ENCODE measurements around the gene NEMP2. TPM values are rescaled to one million over a fixed set of nuclear protein-coding genes. Genes with fewer than 3 reads are reported as not detected.

Gene NEMP2
- total RNA-seq, 1 donor from 2014 or later, result 7.2 TPM

DNA sequence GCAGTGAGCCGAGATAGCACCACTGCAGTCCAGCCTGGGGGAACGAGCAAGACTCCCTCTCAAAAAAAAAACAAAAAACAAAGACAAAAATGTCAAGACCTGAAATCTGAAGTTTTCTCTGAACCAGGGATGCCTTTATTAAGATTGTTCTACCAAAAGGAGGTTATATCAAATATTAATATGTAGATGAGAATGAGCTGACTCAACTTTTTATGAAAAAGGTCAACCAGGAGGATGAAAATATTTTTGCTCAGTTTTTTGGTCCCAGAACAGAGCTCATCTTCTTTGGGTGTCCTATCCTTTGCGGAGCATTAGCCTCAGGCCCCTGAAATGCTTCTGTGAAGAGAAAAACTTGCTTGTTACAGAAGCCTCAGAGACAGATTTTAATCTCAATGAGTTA lies 44.0 kb downstream of the NEMP2 start:
- no peak overlapping the region for H3K27ac Mint-ChIP-seq
- no peaks in the 10 kb centered on the region for H3K27me3 Mint-ChIP-seq
- DNase-seq (ENCODE audit: extremely low spot score, unreplicated experiment), result no peak
- TF ChIP-seq, protein P1, sequence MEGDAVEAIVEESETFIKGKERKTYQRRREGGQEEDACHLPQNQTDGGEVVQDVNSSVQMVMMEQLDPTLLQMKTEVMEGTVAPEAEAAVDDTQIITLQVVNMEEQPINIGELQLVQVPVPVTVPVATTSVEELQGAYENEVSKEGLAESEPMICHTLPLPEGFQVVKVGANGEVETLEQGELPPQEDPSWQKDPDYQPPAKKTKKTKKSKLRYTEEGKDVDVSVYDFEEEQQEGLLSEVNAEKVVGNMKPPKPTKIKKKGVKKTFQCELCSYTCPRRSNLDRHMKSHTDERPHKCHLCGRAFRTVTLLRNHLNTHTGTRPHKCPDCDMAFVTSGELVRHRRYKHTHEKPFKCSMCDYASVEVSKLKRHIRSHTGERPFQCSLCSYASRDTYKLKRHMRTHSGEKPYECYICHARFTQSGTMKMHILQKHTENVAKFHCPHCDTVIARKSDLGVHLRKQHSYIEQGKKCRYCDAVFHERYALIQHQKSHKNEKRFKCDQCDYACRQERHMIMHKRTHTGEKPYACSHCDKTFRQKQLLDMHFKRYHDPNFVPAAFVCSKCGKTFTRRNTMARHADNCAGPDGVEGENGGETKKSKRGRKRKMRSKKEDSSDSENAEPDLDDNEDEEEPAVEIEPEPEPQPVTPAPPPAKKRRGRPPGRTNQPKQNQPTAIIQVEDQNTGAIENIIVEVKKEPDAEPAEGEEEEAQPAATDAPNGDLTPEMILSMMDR (conservative IDR thresholded peaks at IDR 0.05), result no peak
- peaks cover 46% of the 10 kb centered on the region for H3K36me3 Mint-ChIP-seq
- H3K9me3 Mint-ChIP-seq, result peaks cover 32% of the 10 kb centered on the region
- H3K4me1 Mint-ChIP-seq (ENCODE audit: unreplicated experiment), result peaks cover 14% of the 10 kb centered on the region
- H3K4me3 Mint-ChIP-seq, result no peak overlapping the region

DNA sequence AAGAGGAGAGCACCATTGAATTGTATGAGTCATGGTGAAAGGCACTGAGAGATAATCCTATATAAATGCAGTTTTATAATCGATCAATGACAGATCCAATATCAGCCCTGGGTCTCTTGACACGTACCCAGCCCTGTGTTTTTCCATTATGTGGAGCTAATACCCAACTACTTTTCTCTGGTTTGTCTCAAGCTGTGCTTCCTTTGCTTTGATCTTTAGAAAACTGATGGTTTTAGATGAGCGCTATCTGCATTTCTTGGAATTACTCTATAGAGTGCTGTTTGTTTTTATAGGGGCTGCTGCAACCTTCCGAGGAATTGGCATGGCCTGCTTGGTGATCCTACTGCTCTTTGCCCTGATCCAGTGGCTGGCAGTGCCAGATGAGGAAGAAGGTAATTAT lies 45.0 kb downstream of the NEMP2 start:
- Mint-ChIP-seq H3K4me1 (ENCODE audit: unreplicated experiment) (peaks cover 14% of the 10 kb centered on the region), H3K27ac (no peak overlapping the region), H3K4me3 (no peak overlapping the region), H3K36me3 (peaks cover 46% of the 10 kb centered on the region), H3K27me3 (no peaks in the 10 kb centered on the region), H3K9me3 (peaks cover 32% of the 10 kb centered on the region)
- TF ChIP-seq, protein P1 (conservative IDR thresholded peaks at IDR 0.05), result no peak
- DNase-seq (ENCODE audit: extremely low spot score, unreplicated experiment), result no peak

- Mint-ChIP-seq H3K4me3 (no peak overlapping the region), H3K9me3 (peaks cover 27% of the 10 kb centered on the region), H3K36me3 (peaks cover 41% of the 10 kb centered on the region), H3K4me1 (ENCODE audit: unreplicated experiment) (peaks cover 14% of the 10 kb centered on the region), H3K27ac (no peak overlapping the region), H3K27me3 (no peaks in the 10 kb centered on the region)
- DNase-seq (ENCODE audit: extremely low spot score, unreplicated experiment), result no peak
- TF ChIP-seq, protein P1 (conservative IDR thresholded peaks at IDR 0.05), result no peak
Measured at GRCh38 chr2:190488516-190489233, 45.8 kb downstream of the NEMP2 start.

- no peak overlapping the region for H3K4me3 Mint-ChIP-seq
- no peaks in the 10 kb centered on the region for H3K27me3 Mint-ChIP-seq
- TF ChIP-seq, protein P1 (conservative IDR thresholded peaks at IDR 0.05), result no peak
- peaks cover 25% of the 10 kb centered on the region for H3K36me3 Mint-ChIP-seq
- H3K27ac Mint-ChIP-seq, result no peak overlapping the region
- peaks cover 19% of the 10 kb centered on the region for H3K4me1 Mint-ChIP-seq (ENCODE audit: unreplicated experiment)
- peaks cover 9% of the 10 kb centered on the region for H3K9me3 Mint-ChIP-seq
- no peak for DNase-seq (ENCODE audit: extremely low spot score, unreplicated experiment)
Measured at GRCh38 chr2:190486037-190486623, 48.4 kb downstream of the NEMP2 start.

GRCh38 chr2:190482451-190482850 lies 52.1 kb downstream of the NEMP2 start:
- peaks cover 8% of the 10 kb centered on the region for H3K36me3 Mint-ChIP-seq
- H3K9me3 Mint-ChIP-seq, result peaks cover 4% of the 10 kb centered on the region
- TF ChIP-seq, protein P1 (conservative IDR thresholded peaks at IDR 0.05), result no peak
- no peaks in the 10 kb centered on the region for H3K27me3 Mint-ChIP-seq
- H3K27ac Mint-ChIP-seq, result no peak overlapping the region
- no peak for DNase-seq (ENCODE audit: extremely low spot score, unreplicated experiment)
- H3K4me1 Mint-ChIP-seq (ENCODE audit: unreplicated experiment), result peaks cover 9% of the 10 kb centered on the region
- H3K4me3 Mint-ChIP-seq, result no peak overlapping the region
